GM21825 (cell line): ENCODE data around the gene SGCD.

ENCODE experiments used
- ATAC-seq: cut with Tn5 transposase; IDR thresholded peaks from one replicate; pipeline ENCODE4 v1.9.1; 2021; ENCODE audit warnings: mild to moderate bottlenecking, moderate library complexity; ENCODE audit not compliant: unreplicated experiment

The SGCD gene

GRCh38 chr5:156682971-156683370 is 356.0 kb downstream of the SGCD start:
- no peak for ATAC-seq

GRCh38 chr5:156683509-156683908 is 356.5 kb downstream of the SGCD start:
- ATAC-seq: no peak

- no peak for ATAC-seq
Measured at GRCh38 chr5:156684216-156684615, 357.3 kb downstream of the SGCD start.

GRCh38 chr5:156685481-156685880 is 358.5 kb downstream of the SGCD start:
- ATAC-seq: no peak

GRCh38 chr5:156686380-156686779 is 359.4 kb downstream of the SGCD start:
- ATAC-seq: no peak

- no peak for ATAC-seq
Measured at GRCh38 chr5:156686796-156687195, 359.8 kb downstream of the SGCD start.

GRCh38 chr5:156687514-156687913 is 360.6 kb downstream of the SGCD start:
- ATAC-seq: no peak

- ATAC-seq: no peak
Measured at GRCh38 chr5:156691572-156691971, 364.6 kb downstream of the SGCD start.

- ATAC-seq: no peak
Measured at GRCh38 chr5:156693113-156693512, 366.1 kb downstream of the SGCD start.

GRCh38 chr5:156694598-156694997 is 367.6 kb downstream of the SGCD start:
- ATAC-seq: no peak

- ATAC-seq: no peak
Measured at GRCh38 chr5:156695774-156696173, 368.8 kb downstream of the SGCD start.

GRCh38 chr5:156698323-156698722 is 371.4 kb downstream of the SGCD start:
- ATAC-seq: no peak

- ATAC-seq: no peak
Measured at GRCh38 chr5:156699147-156699546, 372.2 kb downstream of the SGCD start.

- no peak for ATAC-seq
Measured at GRCh38 chr5:156704139-156704538, 377.2 kb downstream of the SGCD start.

GRCh38 chr5:156706631-156707030 is 379.7 kb downstream of the SGCD start:
- no peak for ATAC-seq

GRCh38 chr5:156707750-156708149 is 380.8 kb downstream of the SGCD start:
- ATAC-seq: no peak

GRCh38 chr5:156715287-156715686 is 388.3 kb downstream of the SGCD start:
- ATAC-seq: no peak

GRCh38 chr5:156716591-156717380 is 389.8 kb downstream of the SGCD start:
- no peak for ATAC-seq

GRCh38 chr5:156718985-156719384 is 392.0 kb downstream of the SGCD start:
- ATAC-seq: no peak

- ATAC-seq: no peak
Measured at GRCh38 chr5:156722358-156722757, 395.4 kb downstream of the SGCD start.

- no peak for ATAC-seq
Measured at GRCh38 chr5:156735477-156735876, 408.5 kb downstream of the SGCD start.

GRCh38 chr5:156741516-156741915 is 414.6 kb downstream of the SGCD start:
- no peak for ATAC-seq

- ATAC-seq: no peak
Measured at GRCh38 chr5:156753846-156754245, 426.9 kb downstream of the SGCD start.
